Effector CD8-positive, alpha-beta T cell (primary cell): ENCODE results near the gene TMEM169.

Source experiments
- DNase-seq: peaks from one replicate; lab custom pipeline; 2025; lab: John Stamatoyannopoulos, UW
- total RNA-seq, 4 experiments: gene quantifications; one replicate each; lab custom pipeline; 2026; lab: John Stamatoyannopoulos, UW

TMEM169 gene
- 1.4 to 4.4 (median 2.0) reads per million in 4 experiments for total RNA-seq

- peak; percentile 57 for DNase-seq
These were observed at the start of gene TMEM169, which contains the start of gene PECR for GRCh38 chr2:216081487-216082116. Gene TMEM169 (plus strand): TSS chr2:216081919. CDS start chr2:216095964, 14,045 bp downstream. Gene PECR (minus strand): TSS chr2:216081809. CDS start chr2:216081741, 68 bp downstream.

GRCh38 chr2:216031960-216032689 is 49.6 kb upstream of the TMEM169 start:
- DNase-seq = no peak

- DNase-seq = no peak
These were observed 48.3 kb upstream of the TMEM169 start for GRCh38 chr2:216033403-216033802.

GRCh38 chr2:216034065-216034464 is 47.7 kb upstream of the TMEM169 start:
- DNase-seq = peak; percentile 55

- no peak for DNase-seq
These were observed 41.8 kb upstream of the TMEM169 start for GRCh38 chr2:216039918-216040317.

- no peak for DNase-seq
These were observed 40.3 kb upstream of the TMEM169 start for GRCh38 chr2:216041438-216041837.

- no peak for DNase-seq
These were observed 37.8 kb upstream of the TMEM169 start for GRCh38 chr2:216043949-216044348.

- no peak for DNase-seq
These were observed 36.7 kb upstream of the TMEM169 start for GRCh38 chr2:216044883-216045486.

- no peak for DNase-seq
These were observed 34.3 kb upstream of the TMEM169 start for GRCh38 chr2:216047397-216047796.

GRCh38 chr2:216049452-216049851 is 32.3 kb upstream of the TMEM169 start:
- no peak for DNase-seq

GRCh38 chr2:216051350-216051749 is 30.4 kb upstream of the TMEM169 start:
- DNase-seq = no peak

- DNase-seq = no peak
These were observed 29.3 kb upstream of the TMEM169 start for GRCh38 chr2:216052420-216052819.

GRCh38 chr2:216055680-216056079 is 26.0 kb upstream of the TMEM169 start:
- DNase-seq = no peak

GRCh38 chr2:216056739-216057138 is 25.0 kb upstream of the TMEM169 start:
- DNase-seq = no peak

GRCh38 chr2:216057688-216058193 is 24.0 kb upstream of the TMEM169 start:
- no peak for DNase-seq

GRCh38 chr2:216059233-216059834 is 22.4 kb upstream of the TMEM169 start:
- DNase-seq = no peak

- no peak for DNase-seq
These were observed 17.6 kb upstream of the TMEM169 start for GRCh38 chr2:216064014-216064630.

GRCh38 chr2:216064665-216065064 is 17.1 kb upstream of the TMEM169 start:
- no peak for DNase-seq

- no peak for DNase-seq
These were observed 15.5 kb upstream of the TMEM169 start for GRCh38 chr2:216066230-216066629.

- DNase-seq = no peak
These were observed 12.7 kb upstream of the TMEM169 start for GRCh38 chr2:216069028-216069427.

- DNase-seq = no peak
These were observed 11.5 kb upstream of the TMEM169 start for GRCh38 chr2:216070195-216070594.
